Gastrocnemius medialis (tissue), 4 donors: ENCODE results near the gene CORO2B.

ENCODE experiments used
- CTCF ChIP-seq, 5 experiments: fragments of 450-650 bp in 3 of 5; fragments of 200-600 bp in 2 of 5; sonication (generic) in 2 of 5; IDR thresholded peaks in 4 of 5; conservative IDR thresholded peaks in 1 of 5; 1 replicate in 4 of 5; 2 replicates in 1 of 5; pipeline ENCODE4 v1.5.1; 2016 to 2019; ENCODE audit warnings: antibody characterized with exemption in 5 of 5, mild to moderate bottlenecking in 3 of 5, moderate library complexity in 3 of 5
- POLR2A ChIP-seq, 2 donors: fragments of 450-650 bp; IDR thresholded peaks; one replicate each; pipeline ENCODE4 v1.6.1; 2017; ENCODE audit warnings: antibody characterized with exemption in 2 of 2, mild to moderate bottlenecking in 2 of 2, moderate library complexity in 2 of 2

DNA sequence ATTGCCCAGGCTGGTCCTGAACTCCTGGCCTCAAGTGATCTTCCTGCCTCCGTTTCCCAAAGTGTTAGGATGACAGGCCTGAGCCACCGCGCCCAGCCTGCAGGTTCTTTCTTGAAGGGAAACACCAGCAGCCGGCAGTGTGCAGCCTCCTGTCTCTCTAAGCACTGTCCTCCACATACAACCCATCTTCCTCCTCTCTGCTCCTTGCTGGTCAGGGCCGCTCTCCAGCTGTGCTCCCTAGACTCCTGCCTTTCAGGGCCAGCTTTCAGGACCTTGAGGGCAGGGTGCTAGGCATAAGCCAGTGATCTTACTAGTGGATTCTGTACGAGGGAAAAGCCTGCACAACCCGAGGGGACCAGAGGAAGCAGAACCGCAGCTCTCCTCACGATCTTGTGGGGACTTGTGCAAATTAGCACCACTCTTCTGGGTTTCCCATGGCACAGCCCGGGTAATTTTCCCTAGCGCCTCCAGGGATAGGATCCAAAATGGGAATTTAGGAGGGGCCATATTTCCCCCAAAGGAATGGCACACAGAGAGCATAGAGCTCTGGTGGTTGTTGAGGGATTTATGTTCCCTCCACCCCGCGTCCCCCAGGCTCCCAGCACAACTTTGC lies 18.2 kb upstream of the CORO2B start:
- TF ChIP-seq CTCF (IDR thresholded peaks at IDR 0.05 in 4 of 5, conservative IDR thresholded peaks at IDR 0.05 in 1 of 5) (no peak), POLR2A (IDR thresholded peaks at IDR 0.05) (no peak)
